Measurements from ENCODE around the gene CDKN2B. TPM values are rescaled to one million over a fixed set of nuclear protein-coding genes. Genes with fewer than 3 reads are reported as not detected.

Gene CDKN2B
- total and polyA plus RNA-seq, 2 of the 4 experiments (the other 2 are of a cell fraction) = 3.6 to 8.2 TPM

DNA sequence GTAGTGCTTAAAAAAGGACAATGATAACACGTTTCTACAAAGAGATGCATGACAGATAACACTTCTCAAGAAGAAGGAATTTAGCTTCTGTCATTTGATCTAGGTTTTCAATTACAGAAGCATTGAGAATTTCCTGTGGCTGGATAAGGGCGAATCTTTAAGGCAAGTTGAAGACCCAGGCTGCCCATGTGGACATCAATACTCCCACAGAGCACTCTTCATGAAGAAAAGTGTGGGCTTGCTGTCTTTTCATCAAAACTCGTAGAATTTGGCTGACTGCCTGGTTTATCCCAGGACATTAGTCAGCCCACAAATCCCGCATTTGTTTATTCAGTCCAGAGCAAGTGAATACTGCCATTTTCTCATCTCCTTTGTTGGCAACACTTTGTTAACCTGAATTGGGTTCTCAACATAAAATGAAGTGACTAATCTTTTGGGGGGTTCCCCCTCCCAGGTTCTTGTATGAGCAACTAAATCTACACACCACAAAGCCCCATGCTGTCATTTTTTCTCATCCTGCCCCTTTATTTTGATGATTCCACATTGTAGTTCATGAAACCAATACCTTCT is 43.4 kb upstream of the CDKN2B start (continued):
- TF ChIP-seq RAD21 (IDR thresholded peaks at IDR 0.05; ENCODE audit: low read length) = no peak

DNA sequence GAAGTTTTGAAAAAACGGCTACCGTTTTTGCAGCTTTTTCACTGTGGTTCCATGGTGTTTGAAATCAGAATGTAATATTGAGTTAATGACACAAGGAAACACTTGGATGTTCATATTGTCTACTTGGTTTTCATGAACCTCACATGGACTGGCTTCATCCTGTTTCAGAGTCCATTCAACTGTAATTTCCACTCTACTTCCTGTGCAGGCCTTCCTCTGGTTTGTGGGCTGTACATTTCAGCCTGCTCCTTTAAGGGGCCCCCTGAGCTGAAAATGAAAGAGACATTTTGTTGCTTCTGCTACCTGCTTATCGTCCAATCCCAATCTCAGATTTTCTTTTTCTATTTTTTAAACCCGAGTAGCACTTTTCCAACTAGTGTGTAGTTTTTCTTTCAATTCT is 41.8 kb upstream of the CDKN2B start:
- ATAC-seq (ENCODE audit: low read depth) = no peak
- CTCF ChIA-PET = interaction anchor here (0.6 kb wide), 1 partner anchor 69 kb away, joined by 3 read pairs; no protein-coding TSS in a partner anchor

More for the DNA sequence above, 41.8 kb upstream of the CDKN2B start:
- no peak overlapping the region for H2BK5ac ChIP-seq (ENCODE audit: low read depth, low read length, poor library complexity, severe bottlenecking)
- POLR2A ChIA-PET (ENCODE audit: unreplicated experiment) = no interaction called here
- TF ChIP-seq MAFK (IDR thresholded peaks at IDR 0.05; ENCODE audit: low read depth, low read length) (no peak), CTCF (conservative IDR thresholded peaks at IDR 0.05; ENCODE audit: low read depth, low read length) (no peak), ELK1 (IDR thresholded peaks at IDR 0.05; ENCODE audit: borderline replicate concordance, low read depth, low read length) (no peak), RCOR1 (IDR thresholded peaks at IDR 0.05; ENCODE audit: insufficient replicate concordance, low read length) (no peak), CEBPB (IDR thresholded peaks at IDR 0.05; ENCODE audit: low read depth, low read length) (no peak), POLR2A (IDR thresholded peaks at IDR 0.05; ENCODE audit: low read depth, low read length) (no peak), RFX5 (IDR thresholded peaks at IDR 0.05; ENCODE audit: low read depth, low read length) (no peak), RAD21 (IDR thresholded peaks at IDR 0.05; ENCODE audit: low read length) (no peak), FOS (IDR thresholded peaks at IDR 0.05; ENCODE audit: low read depth, low read length) (no peak)
- TF ChIP-seq, protein P1, sequence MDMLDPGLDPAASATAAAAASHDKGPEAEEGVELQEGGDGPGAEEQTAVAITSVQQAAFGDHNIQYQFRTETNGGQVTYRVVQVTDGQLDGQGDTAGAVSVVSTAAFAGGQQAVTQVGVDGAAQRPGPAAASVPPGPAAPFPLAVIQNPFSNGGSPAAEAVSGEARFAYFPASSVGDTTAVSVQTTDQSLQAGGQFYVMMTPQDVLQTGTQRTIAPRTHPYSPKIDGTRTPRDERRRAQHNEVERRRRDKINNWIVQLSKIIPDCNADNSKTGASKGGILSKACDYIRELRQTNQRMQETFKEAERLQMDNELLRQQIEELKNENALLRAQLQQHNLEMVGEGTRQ (IDR thresholded peaks at IDR 0.05; ENCODE audit: low read depth, low read length) = no peak
- no peak for DNase-seq
- H3K9me1 ChIP-seq (ENCODE audit: insufficient read depth, low read length) = no peaks in the 10 kb centered on the region
- no peak overlapping the region for H3K18ac ChIP-seq (ENCODE audit: low read depth, low read length)
- no peak overlapping the region for H4K5ac ChIP-seq (ENCODE audit: low read depth, low read length)
- no peak overlapping the region for H2BK120ac ChIP-seq (ENCODE audit: low read depth, low read length)
- H4K8ac ChIP-seq (ENCODE audit: low read depth in 2 of 2, low read length in 2 of 2) = no peak overlapping the region
- no peak overlapping the region for H3K14ac ChIP-seq (replicated peaks; ENCODE audit: low read depth, low read length)
- no peaks in the 10 kb centered on the region for H3K27me3 ChIP-seq (ENCODE audit: control insufficient read depth, insufficient read depth, low read length)
- no peak overlapping the region for H2AK9ac ChIP-seq (replicated peaks; ENCODE audit: low read depth, low read length, poor library complexity)
- BruUV-seq (replicated peaks) = no TSS peak
- no peak overlapping the region for H3K27ac ChIP-seq (ENCODE audit: insufficient read depth, low read length)
- no peak overlapping the region for H2BK15ac ChIP-seq (ENCODE audit: low read depth, low read length)
- no peak overlapping the region for H3K4me3 ChIP-seq (ENCODE audit: insufficient read depth, low read depth, low read length)
- no peak overlapping the region; the same call in 1 of the 2 replicates for H2AK5ac ChIP-seq (ENCODE audit: low read depth, low read length)
- H3K36me3 ChIP-seq (ENCODE audit: control insufficient read depth, insufficient read depth, low read length) = no peaks in the 10 kb centered on the region
- no peak overlapping the region for H4K91ac ChIP-seq (ENCODE audit: insufficient read depth, low read depth, low read length)
- in situ Hi-C loops (cut with MboI; ENCODE audit: low sequenced_read_pairs) (no loop called here), intact Hi-C loops (cut with micrococcal nuclease) (loop anchor here (5.0 kb wide), 1 partner anchor 186 kb away; no protein-coding TSS in a partner anchor), dilution Hi-C loops (cut with HindIII; ENCODE audit: low sequenced_read_pairs, unreplicated experiment) (no loop called here)
- 0 out of 2 replicates have a peak overlapping the region, but pooled peaks have one; percentile 6 for H3K23ac ChIP-seq (ENCODE audit: low read depth, low read length)
- no peak overlapping the region for H3K4ac ChIP-seq (ENCODE audit: low read depth, low read length)
- peaks cover 2% of the 10 kb centered on the region for H3K4me1 ChIP-seq (ENCODE audit: control insufficient read depth, insufficient read depth, low read length)
- H3K9me3 ChIP-seq (ENCODE audit: control insufficient read depth, insufficient read depth, low read length) = no peaks in the 10 kb centered on the region
- H2AFZ ChIP-seq (replicated peaks; ENCODE audit: low read length, poor library complexity) = no peak overlapping the region
- peaks cover 3% of the 10 kb centered on the region; the same call in 1 of the 2 replicates for H4K20me1 ChIP-seq (ENCODE audit: insufficient read depth, low read length)
- no peak overlapping the region for H3K9ac ChIP-seq (ENCODE audit: low read depth, low read length)
- no peak overlapping the region for H3K56ac ChIP-seq (ENCODE audit: extremely low read depth, insufficient read depth, low read length)
- H2BK20ac ChIP-seq (ENCODE audit: low read depth, low read length) = no peak overlapping the region
- H3K79me1 ChIP-seq (ENCODE audit: low read depth in 1 of 2, low read length in 2 of 2) = no peaks in the 10 kb centered on the region
- WGBS, 2 experiments (ENCODE audit: extremely low coverage in 2 of 2, insufficient read length in 1 of 2) = 100% methylated on average over 1 of the region's 4 CpGs; no CpG with 5 or more reads in 1 of the 2 experiments
- no peak overlapping the region for H3K4me2 ChIP-seq (ENCODE audit: low read depth, low read length)

All from IMR-90 (cell line).